Activated CD4-positive, alpha-beta T cell treated with anti-CD3 and anti-CD28 coated beads, Interleukin-2, amount 50 U/mL, for 48 hours (primary cell): ENCODE data around the gene CHST4.
A peak's percentile ranks its signal among the peaks of the same experiment; 100 is the strongest.
"Not testable (repeated sequence)": the region's sequence is repeated elsewhere in the genome, so short reads cannot be mapped to it uniquely, and the experiment has no call there.

Experiments used
- DNase-seq, 2 experiments: peaks; one replicate each; pipeline ENCODE4 v3.0.0-alpha.2; 2020

CHST4 gene

GRCh38 chr16:71524566-71525553, 1.4 kb upstream of the CHST4 start:
- DNase-seq, result no peak

GRCh38 chr16:71528257-71528656, 2.0 kb downstream of the CHST4 start:
- DNase-seq, result no peak

DNA sequence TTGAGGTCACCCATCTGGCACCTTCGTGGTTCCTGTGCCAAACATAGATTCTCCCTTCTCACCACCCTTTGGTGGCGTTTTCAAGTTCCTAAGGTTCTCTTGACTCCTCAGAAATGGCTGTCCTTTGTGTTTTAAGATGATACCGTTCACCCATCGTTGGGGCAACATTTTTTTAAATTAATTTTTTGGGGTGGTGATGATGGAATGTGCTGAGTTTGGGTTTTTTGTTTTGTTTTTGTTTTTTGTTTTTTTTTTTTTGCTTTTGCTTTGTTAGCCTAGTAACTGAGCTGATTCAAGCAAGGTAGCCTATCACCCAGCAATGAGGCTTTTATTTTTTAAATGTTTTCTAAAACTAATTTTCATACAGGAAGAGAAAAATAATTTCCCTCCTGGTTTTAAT, 2.6 kb downstream of the CHST4 start:
- DNase-seq, result no peak

GRCh38 chr16:71532366-71532765, 6.1 kb downstream of the CHST4 start:
- DNase-seq, result no peak

GRCh38 chr16:71536752-71537499, 10.7 kb downstream of the CHST4 start:
- no peak for DNase-seq

- DNase-seq, result peak; percentile 36 to 52
Measured at GRCh38 chr16:71537643-71538042, 11.4 kb downstream of the CHST4 start.

- peak; percentile 72 to 77 for DNase-seq
Measured at GRCh38 chr16:71542377-71542776, 16.2 kb downstream of the CHST4 start.

- no peak for DNase-seq
Measured at GRCh38 chr16:71547168-71547567, 20.9 kb downstream of the CHST4 start.

- no peak for DNase-seq
Measured at GRCh38 chr16:71552698-71553503, 26.7 kb downstream of the CHST4 start.

GRCh38 chr16:71555230-71555891, 29.1 kb downstream of the CHST4 start:
- DNase-seq, result no peak

GRCh38 chr16:71557299-71557698, 31.1 kb downstream of the CHST4 start:
- no peak for DNase-seq

DNA sequence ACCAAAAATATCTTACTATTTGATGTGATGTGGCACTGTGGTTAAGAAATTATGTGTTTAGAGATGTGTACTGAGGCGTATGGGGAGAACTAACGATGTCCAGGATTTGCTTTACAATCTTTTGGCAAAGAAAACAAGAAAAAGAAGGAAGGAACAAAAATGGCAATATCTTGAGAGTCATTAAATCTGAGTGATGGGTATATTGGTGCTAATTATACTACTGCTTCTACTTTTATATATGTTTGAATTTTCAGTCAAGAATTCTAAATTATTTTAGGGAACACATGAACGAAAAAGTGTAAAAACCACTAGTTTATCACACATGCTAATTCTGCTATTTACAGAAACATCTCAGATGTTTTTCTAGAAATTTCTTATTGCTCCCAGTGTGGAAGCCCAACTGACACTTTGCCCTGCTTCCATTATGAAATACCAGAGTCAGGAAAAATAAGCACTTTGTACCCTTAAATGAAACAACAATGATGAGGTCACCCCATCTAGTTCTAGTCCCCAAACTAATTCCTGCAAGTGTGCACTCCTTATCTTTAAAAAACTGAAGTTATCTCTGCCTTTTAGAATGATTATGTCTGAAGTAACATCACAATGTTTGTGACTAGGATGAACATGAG, 31.8 kb downstream of the CHST4 start:
- DNase-seq, result no peak

GRCh38 chr16:71559855-71560254, 33.6 kb downstream of the CHST4 start:
- DNase-seq, result no peak

DNA sequence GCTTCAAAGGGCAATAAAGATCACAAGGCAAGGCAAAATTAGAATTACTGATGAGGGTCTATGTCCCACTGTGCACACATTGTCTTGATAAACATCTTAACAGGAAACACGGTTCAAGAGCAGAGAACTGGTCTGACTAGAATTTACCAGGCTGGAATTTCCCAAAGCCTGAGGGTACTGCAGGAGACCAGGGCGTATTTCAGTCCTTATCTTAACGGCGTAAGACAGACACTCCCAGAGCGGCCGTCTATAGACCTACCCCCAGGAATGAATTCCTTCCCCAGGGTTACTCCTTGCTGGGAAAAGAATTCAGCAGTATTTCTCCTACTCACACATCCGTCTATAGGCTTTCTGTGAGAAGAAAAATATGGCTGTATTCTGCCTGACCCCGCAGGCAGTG, 35.7 kb downstream of the CHST4 start:
- not testable (repeated sequence) for DNase-seq

- DNase-seq, result no peak
Measured at GRCh38 chr16:71562552-71562951, 36.3 kb downstream of the CHST4 start.

DNA sequence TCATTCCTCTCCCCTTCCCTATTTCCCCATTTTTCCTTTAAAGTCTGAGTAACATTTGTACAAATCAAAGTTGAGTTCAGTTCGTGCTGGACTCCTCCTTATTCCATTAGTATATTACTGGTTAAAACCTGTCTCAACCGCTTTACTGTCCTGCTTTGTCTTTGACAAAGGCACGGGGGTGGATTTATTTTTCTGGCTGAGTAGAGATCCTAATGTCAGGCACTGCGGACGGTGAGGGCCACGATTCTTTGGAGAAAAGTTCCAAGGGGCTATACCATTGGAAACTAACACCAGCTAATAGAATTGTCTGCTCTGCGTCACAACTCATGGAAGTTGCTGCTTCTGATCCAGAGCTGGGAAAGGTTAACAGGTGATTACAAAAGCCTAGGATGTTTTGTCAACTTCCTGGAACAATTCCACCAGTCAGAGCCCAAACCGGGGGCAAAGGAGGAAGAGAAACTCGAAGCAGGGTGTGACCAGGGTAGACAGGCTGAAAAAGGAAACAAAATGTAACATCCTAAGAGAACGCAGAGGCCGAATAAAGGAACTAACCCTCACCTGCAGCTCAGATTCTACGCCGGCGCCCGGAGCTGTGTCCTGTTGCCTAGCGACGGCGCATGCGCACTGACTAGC, 38.2 kb downstream of the CHST4 start:
- no peak for DNase-seq

DNA sequence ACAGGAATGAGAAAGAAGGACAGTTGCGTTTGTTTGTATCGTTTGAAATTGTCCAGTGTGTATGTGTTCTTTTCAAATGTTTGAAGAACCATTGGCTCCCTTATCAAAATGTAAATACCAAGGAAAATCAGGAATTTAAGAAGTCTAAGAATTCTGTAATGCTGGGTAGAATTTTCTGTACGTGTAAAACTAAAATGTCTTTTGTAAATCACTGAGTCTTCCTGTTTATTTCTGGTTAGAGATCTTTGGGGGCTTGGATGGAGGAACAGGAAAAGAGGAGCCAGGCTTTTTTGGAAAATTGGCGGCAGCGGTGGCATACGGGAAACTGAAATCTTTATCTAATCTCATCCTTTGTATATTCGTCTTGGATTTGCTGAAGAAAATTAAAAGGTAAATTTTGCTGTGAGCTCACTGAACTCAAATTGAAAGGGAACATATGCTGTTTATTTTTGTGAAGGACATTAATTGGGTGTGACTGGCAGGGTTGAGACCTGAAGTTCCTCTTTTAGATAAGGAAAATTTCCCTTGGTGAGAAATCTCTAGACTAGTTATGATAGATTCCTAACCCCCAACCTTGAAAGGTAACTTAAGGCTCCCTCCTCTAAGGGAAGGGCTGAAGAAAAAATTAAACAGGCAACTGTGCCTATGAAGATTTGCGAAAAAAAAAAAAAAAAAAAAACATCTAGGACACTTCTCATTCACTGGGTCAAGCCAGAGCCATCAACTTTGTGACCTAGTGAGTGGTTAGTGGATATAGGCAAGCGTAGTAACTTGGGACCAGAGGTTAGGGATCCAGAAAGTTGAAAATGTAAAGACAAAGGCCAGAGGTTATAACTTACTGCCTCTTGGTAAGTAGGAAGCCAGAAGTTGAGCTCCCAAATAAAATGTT, 39.8 kb downstream of the CHST4 start:
- no peak for DNase-seq

- no peak for DNase-seq
Measured at GRCh38 chr16:71567931-71568330, 41.7 kb downstream of the CHST4 start.

DNA sequence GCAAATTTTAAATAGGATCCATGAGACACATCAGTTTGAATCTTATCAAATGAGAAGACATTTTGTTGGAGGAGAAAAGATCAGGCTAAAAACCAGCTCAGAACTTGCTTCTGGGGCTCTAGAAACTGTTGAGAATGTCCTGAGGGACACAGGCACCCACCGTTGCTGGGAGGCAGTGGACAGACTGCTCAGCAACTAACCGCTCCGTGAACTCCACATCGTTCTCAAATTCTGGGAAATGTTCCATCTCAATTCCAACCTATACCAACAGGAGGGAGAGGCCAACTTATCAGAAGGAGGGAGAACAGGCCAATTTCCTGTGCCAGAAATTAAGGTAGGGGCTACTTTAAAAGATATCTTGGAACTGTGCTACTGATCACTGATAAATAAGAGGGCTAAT, 42.3 kb downstream of the CHST4 start:
- no peak for DNase-seq

DNA sequence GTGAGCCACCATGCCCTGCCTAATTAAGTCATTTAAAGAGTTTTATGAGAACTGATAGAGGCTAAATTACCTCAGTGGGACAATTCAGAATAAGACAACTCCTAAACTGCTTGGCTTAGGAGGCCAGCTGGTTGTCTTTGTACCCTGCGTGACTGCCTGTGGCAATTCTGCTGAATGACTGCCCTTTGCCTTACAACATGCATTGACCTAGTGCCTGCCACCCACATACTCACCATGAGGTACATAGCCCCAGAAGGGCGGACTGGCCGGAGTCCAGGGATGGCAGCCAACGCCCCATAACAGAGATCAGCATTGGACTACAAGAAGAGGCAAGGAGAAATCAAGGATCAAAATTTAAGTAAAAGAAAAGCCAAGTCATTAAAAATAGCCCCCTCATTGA, 43.4 kb downstream of the CHST4 start:
- no peak for DNase-seq
